Measurements from ENCODE around the gene CD70.

The CD70 gene

GRCh38 chr19:6588508-6589345 is 2.2 kb downstream of the CD70 start:
- H3F3A ChIP-seq (ENCODE audit: insufficient read depth, low read length) = peaks cover 14% of the 10 kb centered on the region
- no peak for DNase-seq
- H3K27me3 ChIP-seq (replicated peaks; ENCODE audit: insufficient read depth, low read length) = no peaks in the 10 kb centered on the region
- peaks cover 11% of the 10 kb centered on the region for H3K79me2 ChIP-seq (ENCODE audit: low read length)
- H3K27ac ChIP-seq (ENCODE audit: low read length) = no peak overlapping the region
- H3K4me2 ChIP-seq (ENCODE audit: low read depth, low read length) = no peak overlapping the region
- H3K36me3 ChIP-seq (replicated peaks; ENCODE audit: insufficient read depth, low read length) = no peaks in the 10 kb centered on the region
- H3K4me3 ChIP-seq (ENCODE audit: low read length) = no peak overlapping the region
- H4K20me1 ChIP-seq (ENCODE audit: insufficient read depth, low read length) = no peaks in the 10 kb centered on the region
- no peaks in the 10 kb centered on the region for H3K9me2 ChIP-seq (replicated peaks; ENCODE audit: insufficient read depth, low read length)
- peaks cover 18% of the 10 kb centered on the region for H3K4me1 ChIP-seq (ENCODE audit: low read length)
- H3K9ac ChIP-seq (ENCODE audit: low read length) = no peak overlapping the region
- no peak overlapping the region for H2AFZ ChIP-seq (ENCODE audit: low read length)
- no peak for TF ChIP-seq EZH2phosphoT487 (IDR thresholded peaks at IDR 0.05; ENCODE audit: low read length)
- no peak for TF ChIP-seq EZH2 (optimal IDR thresholded peaks at IDR 0.05; ENCODE audit: low read depth, low read length)
- TF ChIP-seq CTCF (IDR thresholded peaks at IDR 0.05; ENCODE audit: low read length) = no peak
- H3K9me3 ChIP-seq (replicated peaks; ENCODE audit: insufficient read depth, low read length) = no peaks in the 10 kb centered on the region

- Histone ChIP-seq H3K4me2 (ENCODE audit: low read depth, low read length) (no peak overlapping the region), H3K27ac (ENCODE audit: low read length) (no peak overlapping the region), H3K4me1 (ENCODE audit: low read length) (peaks cover 18% of the 10 kb centered on the region), H2AFZ (ENCODE audit: low read length) (no peak overlapping the region), H3K36me3 (replicated peaks; ENCODE audit: insufficient read depth, low read length) (no peaks in the 10 kb centered on the region), H3K79me2 (ENCODE audit: low read length) (peaks cover 11% of the 10 kb centered on the region), H3F3A (ENCODE audit: insufficient read depth, low read length) (peaks cover 14% of the 10 kb centered on the region), H3K9ac (ENCODE audit: low read length) (no peak overlapping the region), H3K9me2 (replicated peaks; ENCODE audit: insufficient read depth, low read length) (no peaks in the 10 kb centered on the region), H3K9me3 (replicated peaks; ENCODE audit: insufficient read depth, low read length) (no peaks in the 10 kb centered on the region), H4K20me1 (ENCODE audit: insufficient read depth, low read length) (no peaks in the 10 kb centered on the region), H3K27me3 (replicated peaks; ENCODE audit: insufficient read depth, low read length) (no peaks in the 10 kb centered on the region), H3K4me3 (ENCODE audit: low read length) (no peak overlapping the region)
- DNase-seq = no peak
- no peak for TF ChIP-seq EZH2phosphoT487 (IDR thresholded peaks at IDR 0.05; ENCODE audit: low read length)
- no peak for TF ChIP-seq EZH2 (optimal IDR thresholded peaks at IDR 0.05; ENCODE audit: low read depth, low read length)
- TF ChIP-seq CTCF (IDR thresholded peaks at IDR 0.05; ENCODE audit: low read length) = no peak
Observed at GRCh38 chr19:6587998-6588507, 2.9 kb downstream of the CD70 start.

GRCh38 chr19:6587093-6587820 is 3.7 kb downstream of the CD70 start:
- Histone ChIP-seq H2AFZ (ENCODE audit: low read length) (no peak overlapping the region), H3K4me1 (ENCODE audit: low read length) (peaks cover 16% of the 10 kb centered on the region), H3K27ac (ENCODE audit: low read length) (no peak overlapping the region), H3K9me2 (replicated peaks; ENCODE audit: insufficient read depth, low read length) (no peaks in the 10 kb centered on the region), H3K27me3 (replicated peaks; ENCODE audit: insufficient read depth, low read length) (no peaks in the 10 kb centered on the region), H3K4me3 (ENCODE audit: low read length) (no peak overlapping the region), H3K36me3 (replicated peaks; ENCODE audit: insufficient read depth, low read length) (no peaks in the 10 kb centered on the region), H3K4me2 (ENCODE audit: low read depth, low read length) (no peak overlapping the region), H3K9ac (ENCODE audit: low read length) (no peak overlapping the region), H4K20me1 (ENCODE audit: insufficient read depth, low read length) (no peaks in the 10 kb centered on the region), H3K79me2 (ENCODE audit: low read length) (peaks cover 11% of the 10 kb centered on the region), H3F3A (ENCODE audit: insufficient read depth, low read length) (peaks cover 13% of the 10 kb centered on the region), H3K9me3 (replicated peaks; ENCODE audit: insufficient read depth, low read length) (no peaks in the 10 kb centered on the region)
- no peak for DNase-seq
- TF ChIP-seq EZH2phosphoT487 (IDR thresholded peaks at IDR 0.05; ENCODE audit: low read length) (no peak), EZH2 (optimal IDR thresholded peaks at IDR 0.05; ENCODE audit: low read depth, low read length) (no peak), CTCF (IDR thresholded peaks at IDR 0.05; ENCODE audit: low read length) (no peak)

All from MM.1S (cell line).